ENCODE data around the gene VWA2. TPM values are rescaled to one million over a fixed set of nuclear protein-coding genes. Genes with fewer than 3 reads are reported as not detected.

VWA2 gene
- total RNA-seq, 1 donor from 2014 or later, result 15.5 TPM

DNA sequence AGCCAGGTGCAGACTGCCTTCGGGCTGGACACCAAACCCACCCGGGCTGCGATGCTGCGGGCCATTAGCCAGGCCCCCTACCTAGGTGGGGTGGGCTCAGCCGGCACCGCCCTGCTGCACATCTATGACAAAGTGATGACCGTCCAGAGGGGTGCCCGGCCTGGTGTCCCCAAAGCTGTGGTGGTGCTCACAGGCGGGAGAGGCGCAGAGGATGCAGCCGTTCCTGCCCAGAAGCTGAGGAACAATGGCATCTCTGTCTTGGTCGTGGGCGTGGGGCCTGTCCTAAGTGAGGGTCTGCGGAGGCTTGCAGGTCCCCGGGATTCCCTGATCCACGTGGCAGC lies 50.0 kb downstream of the VWA2 start:
- intact Hi-C loops (cut with DNase I), result no loop called here
- Histone ChIP-seq H3K27ac (no peak overlapping the region), H3K36me3 (no peaks in the 10 kb centered on the region), H3K4me3 (no peak overlapping the region), H3K27me3 (no peaks in the 10 kb centered on the region), H3K9me3 (no peaks in the 10 kb centered on the region), H3K4me1 (no peaks in the 10 kb centered on the region)
- no peak for TF ChIP-seq CTCF (IDR thresholded peaks at IDR 0.05)
- DNase-seq (peak; percentile 58), ATAC-seq (peak; percentile 6)

DNA sequence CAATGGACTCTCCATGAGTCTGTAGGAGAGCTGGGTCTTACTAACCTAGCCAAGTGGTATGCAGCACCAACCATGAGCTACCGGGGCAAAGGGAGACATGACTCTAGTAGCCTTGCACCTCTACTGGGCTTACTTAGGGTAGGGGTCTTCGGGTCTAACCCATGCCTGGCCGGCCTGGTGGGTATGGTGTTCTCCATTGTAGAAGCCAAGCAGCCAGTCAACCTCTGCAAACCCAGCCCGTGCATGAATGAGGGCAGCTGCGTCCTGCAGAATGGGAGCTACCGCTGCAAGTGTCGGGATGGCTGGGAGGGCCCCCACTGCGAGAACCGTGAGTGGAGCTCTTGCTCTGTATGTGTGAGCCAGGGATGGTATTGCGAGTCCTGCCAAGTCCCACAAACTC lies 51.0 kb downstream of the VWA2 start:
- no peaks in the 10 kb centered on the region for H3K4me1 ChIP-seq
- ATAC-seq, result no peak

GRCh38 chr10:114291076-114291475 lies 52.0 kb downstream of the VWA2 start:
- ATAC-seq (no peak), DNase-seq (peak; percentile 40)

More for the DNA sequence above, 51.0 kb downstream of the VWA2 start:
- H3K36me3 ChIP-seq, result no peaks in the 10 kb centered on the region
- no peaks in the 10 kb centered on the region for H3K27me3 ChIP-seq
- H3K9me3 ChIP-seq, result peaks cover under 1% of the 10 kb centered on the region
- TF ChIP-seq CTCF (IDR thresholded peaks at IDR 0.05), result no peak
- peak; percentile 37 for DNase-seq
- intact Hi-C loops (cut with DNase I), result no loop called here
- H3K27ac ChIP-seq, result no peak overlapping the region
- H3K4me3 ChIP-seq, result no peak overlapping the region

GRCh38 chr10:114291516-114291915 lies 52.5 kb downstream of the VWA2 start:
- DNase-seq (no peak), ATAC-seq (no peak)
- Histone ChIP-seq H3K4me1 (no peaks in the 10 kb centered on the region), H3K36me3 (no peaks in the 10 kb centered on the region), H3K4me3 (no peak overlapping the region), H3K27me3 (no peaks in the 10 kb centered on the region), H3K27ac (no peak overlapping the region), H3K9me3 (peaks cover 14% of the 10 kb centered on the region)
- intact Hi-C loops (cut with DNase I), result no loop called here
- TF ChIP-seq CTCF (IDR thresholded peaks at IDR 0.05), result no peak

More at GRCh38 chr10:114291076-114291475, 52.0 kb downstream of the VWA2 start:
- Histone ChIP-seq H3K4me1 (no peaks in the 10 kb centered on the region), H3K9me3 (peaks cover 11% of the 10 kb centered on the region), H3K27me3 (no peaks in the 10 kb centered on the region), H3K36me3 (no peaks in the 10 kb centered on the region), H3K4me3 (no peak overlapping the region), H3K27ac (no peak overlapping the region)
- no peak for TF ChIP-seq CTCF (IDR thresholded peaks at IDR 0.05)
- intact Hi-C loops (cut with DNase I), result no loop called here

DNA sequence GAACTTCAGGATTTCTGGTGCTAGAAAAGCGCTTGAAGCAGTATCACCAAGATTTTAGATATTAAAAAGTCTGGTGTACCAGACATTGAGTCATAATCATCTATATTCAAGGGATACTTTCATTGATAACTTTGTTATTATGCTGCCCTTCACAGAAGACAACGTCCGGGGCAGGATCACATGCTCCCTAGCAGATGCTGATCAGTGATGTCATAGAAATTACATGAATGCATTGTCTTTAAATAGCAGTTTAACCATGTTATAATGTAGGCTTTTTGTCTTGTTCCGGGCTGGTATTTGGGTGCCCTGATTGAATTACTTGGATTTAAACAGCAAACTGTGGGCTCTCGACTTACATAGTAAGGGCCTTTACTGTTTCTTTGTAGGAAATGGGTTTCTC lies 54.0 kb downstream of the VWA2 start:
- Histone ChIP-seq H3K27ac (no peak overlapping the region), H3K4me3 (no peak overlapping the region), H3K27me3 (no peaks in the 10 kb centered on the region), H3K4me1 (no peaks in the 10 kb centered on the region), H3K9me3 (peaks cover 14% of the 10 kb centered on the region), H3K36me3 (no peaks in the 10 kb centered on the region)
- no peak for TF ChIP-seq CTCF (IDR thresholded peaks at IDR 0.05)
- DNase-seq (no peak), ATAC-seq (no peak)
- intact Hi-C loops (cut with DNase I), result no loop called here

- DNase-seq (no peak), ATAC-seq (no peak)
- no peaks in the 10 kb centered on the region for H3K36me3 ChIP-seq
- TF ChIP-seq CTCF (IDR thresholded peaks at IDR 0.05), result no peak
- no peak overlapping the region for H3K4me3 ChIP-seq
- peaks cover 14% of the 10 kb centered on the region for H3K9me3 ChIP-seq
- H3K4me1 ChIP-seq, result no peaks in the 10 kb centered on the region
- intact Hi-C loops (cut with DNase I), result no loop called here
- H3K27ac ChIP-seq, result no peak overlapping the region
- no peaks in the 10 kb centered on the region for H3K27me3 ChIP-seq
Measured at GRCh38 chr10:114294549-114294948, 55.5 kb downstream of the VWA2 start.
